K562 (cell line): ENCODE data around the gene RCC1. TPM values are rescaled to one million over a fixed set of nuclear protein-coding genes. Genes with fewer than 3 reads are reported as not detected.
A peak's percentile ranks its signal among the peaks of the same experiment; 100 is the strongest.

Experiments used
- COPS2 ChIP-seq: fragments of 450-650 bp; conservative IDR thresholded peaks from 2 replicates; pipeline ENCODE4 v1.6.1; 2016; ENCODE audit warnings: mild to moderate bottlenecking, moderate library complexity
- GABPA ChIP-seq: fragments of 200-800 bp; sonication (Bioruptor generic); conservative IDR thresholded peaks from 2 replicates; pipeline ENCODE4 v1.6.1; 2016; ENCODE audit warnings: low read depth, missing genetic modification characterization, missing compliant biosample characterization
- GATAD2A ChIP-seq: fragments of 450-650 bp; IDR thresholded peaks from 2 replicates; pipeline ENCODE4 v1.6.1; 2017
- GATAD2B ChIP-seq: fragments of 450-650 bp; IDR thresholded peaks from 2 replicates; pipeline ENCODE4 v1.6.1; 2017; ENCODE audit warnings: mild to moderate bottlenecking, borderline replicate concordance
- MAFK ChIP-seq: IDR thresholded peaks from 2 replicates; pipeline ENCODE4 v1.6.1; 2011; ENCODE audit warnings: low read length, improper control_type of control experiment
- MYBL2 ChIP-seq, 2 experiments: fragments of 450-650 bp in 1 of 2; sonication (generic) in 1 of 2; formaldehyde crosslinking in 1 of 2; IDR thresholded peaks; 2 replicates each; pipeline versions ENCODE4 v1.6.1 to v1.8.1; 2017 to 2022; ENCODE audit warnings: borderline replicate concordance in 1 of 2, inconsistent platforms in 1 of 2, low read depth in 1 of 2, mild to moderate bottlenecking in 1 of 2, missing genetic modification reagents in 1 of 2, moderate library complexity in 1 of 2
- POLR2G ChIP-seq: fragments of 200-400 bp; formaldehyde crosslinking; IDR thresholded peaks from 2 replicates; pipeline ENCODE4 v1.6.1; 2017; ENCODE audit warnings: low read depth, mild to moderate bottlenecking, antibody characterized with exemption, low read length, moderate library complexity
- SIX5 ChIP-seq, 2 experiments: IDR thresholded peaks; 2 replicates each; pipeline ENCODE4 v1.6.1; 2011; ENCODE audit warnings: low read length in 2 of 2, borderline replicate concordance in 1 of 2, low read depth in 1 of 2, mild to moderate bottlenecking in 1 of 2, moderate library complexity in 1 of 2; ENCODE audit not compliant: insufficient read depth in 1 of 2
- TAL1 ChIP-seq: fragments of 450-650 bp; IDR thresholded peaks from 2 replicates; pipeline ENCODE4 v1.6.1; 2016; ENCODE audit warnings: mild to moderate bottlenecking
- TARDBP ChIP-seq: fragments of 450-650 bp; IDR thresholded peaks from 2 replicates; pipeline ENCODE4 v1.6.1; 2016
- TCFL5 ChIP-seq: fragments of 250-450 bp; sonication (Bioruptor Pico); conservative IDR thresholded peaks from 2 replicates; pipeline ENCODE4 v1.6.1; 2021; ENCODE audit warnings: mild to moderate bottlenecking, moderate library complexity, matching md5 sums
- ZBTB1 ChIP-seq: sonication (generic); formaldehyde crosslinking; IDR thresholded peaks from 2 replicates; pipeline ENCODE4 v1.8.1; 2023; ENCODE audit warnings: missing genetic modification reagents, low read depth, mild to moderate bottlenecking, borderline replicate concordance
- ZNF57 ChIP-seq: fragments of 450-650 bp; formaldehyde crosslinking; IDR thresholded peaks from 2 replicates; pipeline ENCODE4 v1.4.0; 2020; ENCODE audit warnings: mild to moderate bottlenecking, moderate library complexity
- polyA plus RNA-seq, 8 experiments: library from polyadenylated mRNA; depleted of rRNA in 4 of 8; stranded (reverse) in 5 of 8; unstranded in 3 of 8; fragments of >200 nt; fragmentation: Nextera tagmentation in 2 of 8; fragmentation: Illumina TruSeq in 1 of 8; extraction: Ambion mirVana in 2 of 8; extraction: Trizol in 1 of 8; gene quantifications; 2 replicates each; pipeline versions ENCODE4 v1.2.1 to v1.2.3, GENCODE V29; 2011 to 2014; ENCODE audit warnings: inconsistent platforms in 1 of 8, missing spikeins in 1 of 8
- total RNA-seq, 7 experiments: library from RNA; depleted of rRNA in 6 of 7; stranded (reverse); fragments of >200 nt in 6 of 7; fragmentation: Illumina TruSeq in 2 of 7; extraction: Trizol in 2 of 7; gene quantifications; 2 replicates each; pipeline versions ENCODE4 v1.2.1 to v1.2.3, GENCODE V29; 2011 to 2021; ENCODE audit warnings: low replicate concordance in 1 of 7
- TF ChIP-seq, protein P1 (sequence below): fragments of 450-650 bp; formaldehyde crosslinking; IDR thresholded peaks from 2 replicates; pipeline ENCODE4 v1.4.0; 2022; ENCODE audit warnings: missing genetic modification characterization
- TF ChIP-seq, protein P2 (sequence below), 2 experiments: fragments of 450-650 bp in 1 of 2; IDR thresholded peaks; 2 replicates each; pipeline ENCODE4 v1.6.1; 2011 to 2017; ENCODE audit warnings: low read depth in 2 of 2, antibody characterized with exemption in 1 of 2, borderline replicate concordance in 1 of 2, low read length in 1 of 2, mild to moderate bottlenecking in 1 of 2, mixed read lengths in 1 of 2; ENCODE audit not compliant: control insufficient read depth in 1 of 2
- TF ChIP-seq, protein P3 (sequence below), 2 experiments: fragments of 450-650 bp in 1 of 2; sonication (generic) in 1 of 2; formaldehyde crosslinking in 1 of 2; IDR thresholded peaks in 1 of 2; conservative IDR thresholded peaks in 1 of 2; 2 replicates each; pipeline versions ENCODE4 v1.6.1 to v1.8.1; 2016 to 2023; ENCODE audit warnings: mild to moderate bottlenecking in 2 of 2, moderate library complexity in 2 of 2, inconsistent platforms in 1 of 2, missing genetic modification reagents in 1 of 2
- TF ChIP-seq, protein P4 (sequence below): fragments of 250-450 bp; sonication (Bioruptor Pico); IDR thresholded peaks from 2 replicates; pipeline ENCODE4 v1.4.0; 2020; ENCODE audit warnings: borderline replicate concordance

RCC1 gene
- total and polyA plus RNA-seq, 9 of the 15 experiments (the other 6 are each of a cell fraction or from before 2014, with no cell fraction given), result 16.4 to 202 (median 107) TPM

DNA sequence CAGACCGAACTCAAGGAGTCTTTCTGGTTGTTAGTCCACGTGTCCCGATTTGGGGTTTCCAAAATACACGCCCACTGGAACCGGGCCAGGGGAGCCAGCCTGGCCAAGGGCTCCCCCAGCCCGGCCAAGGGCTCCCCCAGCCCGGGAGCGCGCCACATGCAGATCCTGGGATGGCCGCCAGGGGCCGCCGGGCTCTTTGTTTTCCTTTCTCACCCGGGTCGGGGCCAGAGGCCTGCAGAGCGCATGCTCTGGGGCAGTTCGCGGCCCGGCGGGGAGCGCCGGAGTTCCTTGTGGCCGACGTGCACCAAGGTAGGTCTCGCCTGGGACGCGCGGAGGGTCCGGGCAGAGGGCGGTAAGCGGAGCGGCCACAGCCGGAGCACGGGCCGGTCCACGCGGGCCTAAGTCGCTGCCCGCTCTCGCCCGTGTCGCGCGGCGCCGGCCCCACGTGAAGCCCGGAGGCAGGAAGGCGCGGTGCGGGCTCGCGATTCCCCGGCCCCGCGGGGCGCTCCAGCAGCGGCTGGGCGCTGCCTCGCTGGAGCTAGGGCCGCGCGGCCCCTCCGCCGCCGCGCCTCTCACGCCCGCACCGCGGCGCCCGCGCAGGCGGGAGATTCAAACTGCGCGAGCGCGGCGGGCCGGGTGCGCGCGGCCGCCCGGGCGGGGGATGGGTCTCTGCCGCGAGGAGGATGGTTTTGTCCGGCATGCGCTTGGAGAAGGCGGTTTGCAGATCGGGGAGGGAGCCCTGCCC, 12.3 kb downstream of the RCC1 start (continued):
- TF ChIP-seq, protein P1, sequence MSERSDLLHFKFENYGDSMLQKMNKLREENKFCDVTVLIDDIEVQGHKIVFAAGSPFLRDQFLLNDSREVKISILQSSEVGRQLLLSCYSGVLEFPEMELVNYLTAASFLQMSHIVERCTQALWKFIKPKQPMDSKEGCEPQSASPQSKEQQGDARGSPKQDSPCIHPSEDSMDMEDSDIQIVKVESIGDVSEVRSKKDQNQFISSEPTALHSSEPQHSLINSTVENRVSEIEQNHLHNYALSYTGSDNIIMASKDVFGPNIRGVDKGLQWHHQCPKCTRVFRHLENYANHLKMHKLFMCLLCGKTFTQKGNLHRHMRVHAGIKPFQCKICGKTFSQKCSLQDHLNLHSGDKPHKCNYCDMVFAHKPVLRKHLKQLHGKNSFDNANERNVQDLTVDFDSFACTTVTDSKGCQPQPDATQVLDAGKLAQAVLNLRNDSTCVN, result no peak
- TF ChIP-seq ZBTB1 (CRISPR knock-in tag), result peak; percentile 56; the same call in 1 of the 2 replicates
- TF ChIP-seq GABPA, result peak; percentile 39; the same call in 1 of the 2 replicates
- TF ChIP-seq TCFL5 (CRISPR knock-in tag), result no peak
- TF ChIP-seq COPS2, result no peak
- TF ChIP-seq GATAD2A, result peak; percentile 10; the same call in 1 of the 2 replicates
- TF ChIP-seq, protein P2, sequence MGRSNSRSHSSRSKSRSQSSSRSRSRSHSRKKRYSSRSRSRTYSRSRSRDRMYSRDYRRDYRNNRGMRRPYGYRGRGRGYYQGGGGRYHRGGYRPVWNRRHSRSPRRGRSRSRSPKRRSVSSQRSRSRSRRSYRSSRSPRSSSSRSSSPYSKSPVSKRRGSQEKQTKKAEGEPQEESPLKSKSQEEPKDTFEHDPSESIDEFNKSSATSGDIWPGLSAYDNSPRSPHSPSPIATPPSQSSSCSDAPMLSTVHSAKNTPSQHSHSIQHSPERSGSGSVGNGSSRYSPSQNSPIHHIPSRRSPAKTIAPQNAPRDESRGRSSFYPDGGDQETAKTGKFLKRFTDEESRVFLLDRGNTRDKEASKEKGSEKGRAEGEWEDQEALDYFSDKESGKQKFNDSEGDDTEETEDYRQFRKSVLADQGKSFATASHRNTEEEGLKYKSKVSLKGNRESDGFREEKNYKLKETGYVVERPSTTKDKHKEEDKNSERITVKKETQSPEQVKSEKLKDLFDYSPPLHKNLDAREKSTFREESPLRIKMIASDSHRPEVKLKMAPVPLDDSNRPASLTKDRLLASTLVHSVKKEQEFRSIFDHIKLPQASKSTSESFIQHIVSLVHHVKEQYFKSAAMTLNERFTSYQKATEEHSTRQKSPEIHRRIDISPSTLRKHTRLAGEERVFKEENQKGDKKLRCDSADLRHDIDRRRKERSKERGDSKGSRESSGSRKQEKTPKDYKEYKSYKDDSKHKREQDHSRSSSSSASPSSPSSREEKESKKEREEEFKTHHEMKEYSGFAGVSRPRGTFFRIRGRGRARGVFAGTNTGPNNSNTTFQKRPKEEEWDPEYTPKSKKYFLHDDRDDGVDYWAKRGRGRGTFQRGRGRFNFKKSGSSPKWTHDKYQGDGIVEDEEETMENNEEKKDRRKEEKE (IDR thresholded peaks at IDR 0.05; ENCODE audit: borderline replicate concordance in 1 of 2, control insufficient read depth in 1 of 2, low read depth in 2 of 2, low read length in 1 of 2), result 0 out of 4 replicates have a peak, but pooled peaks of 1 of the 2 experiments have one; percentile 7
- peak; percentile 78; the same call in 1 of the 2 replicates for TF ChIP-seq MYBL2 (IDR thresholded peaks at IDR 0.05; ENCODE audit: low read depth)
- TF ChIP-seq MYBL2 (CRISPR knock-in tag; IDR thresholded peaks at IDR 0.05; ENCODE audit: borderline replicate concordance), result peak; percentile 82; the same call in 1 of the 2 replicates
- TF ChIP-seq, protein P3, sequence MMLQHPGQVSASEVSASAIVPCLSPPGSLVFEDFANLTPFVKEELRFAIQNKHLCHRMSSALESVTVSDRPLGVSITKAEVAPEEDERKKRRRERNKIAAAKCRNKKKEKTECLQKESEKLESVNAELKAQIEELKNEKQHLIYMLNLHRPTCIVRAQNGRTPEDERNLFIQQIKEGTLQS (IDR thresholded peaks at IDR 0.05), result no peak
- TF ChIP-seq, protein P3 (CRISPR knock-in tag; conservative IDR thresholded peaks at IDR 0.05), result 0 out of 2 replicates have a peak, but pooled peaks have one; percentile 24
- TF ChIP-seq ZNF57 (CRISPR knock-in tag), result peak; percentile 74; the same call in 1 of the 2 replicates
- no peak for TF ChIP-seq MAFK
- TF ChIP-seq, protein P4, sequence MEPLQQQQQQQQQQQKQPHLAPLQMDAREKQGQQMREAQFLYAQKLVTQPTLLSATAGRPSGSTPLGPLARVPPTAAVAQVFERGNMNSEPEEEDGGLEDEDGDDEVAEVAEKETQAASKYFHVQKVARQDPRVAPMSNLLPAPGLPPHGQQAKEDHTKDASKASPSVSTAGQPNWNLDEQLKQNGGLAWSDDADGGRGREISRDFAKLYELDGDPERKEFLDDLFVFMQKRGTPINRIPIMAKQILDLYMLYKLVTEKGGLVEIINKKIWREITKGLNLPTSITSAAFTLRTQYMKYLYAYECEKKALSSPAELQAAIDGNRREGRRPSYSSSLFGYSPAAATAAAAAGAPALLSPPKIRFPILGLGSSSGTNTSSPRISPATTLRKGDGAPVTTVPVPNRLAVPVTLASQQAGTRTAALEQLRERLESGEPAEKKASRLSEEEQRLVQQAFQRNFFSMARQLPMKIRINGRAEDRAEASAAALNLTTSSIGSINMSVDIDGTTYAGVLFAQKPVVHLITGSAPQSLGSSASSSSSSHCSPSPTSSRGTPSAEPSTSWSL (CRISPR knock-in tag), result peak; percentile 28; the same call in 1 of the 2 replicates
- peak; percentile 98 for TF ChIP-seq POLR2G
- no peak for TF ChIP-seq SIX5 (IDR thresholded peaks at IDR 0.05; ENCODE audit: borderline replicate concordance in 1 of 2, insufficient read depth in 1 of 2, low read depth in 1 of 2, low read length in 2 of 2)
- TF ChIP-seq GATAD2B, result peak; percentile 99
- TF ChIP-seq TARDBP, result peak; percentile 69; the same call in 1 of the 2 replicates
- TF ChIP-seq TAL1, result no peak
